Caco-2 (cell line): ENCODE results near the gene COL17A1. TPM values are rescaled to one million over a fixed set of nuclear protein-coding genes. Genes with fewer than 3 reads are reported as not detected.

Experiments
- BruUV-seq: library from RNA; stranded (reverse); fragments of 400-500 nt; replicated peaks from 2 replicates; lab custom pipeline; 2021; lab: Mats Ljungman, UMichigan
- CTCF ChIA-PET: fragments of 300-600 bp; sonication (Branson Sonifier 250); formaldehyde crosslinking; loops from one replicate; lab custom pipeline; 2022; ENCODE audit warnings: antibody characterized with exemption; lab: Charles Lee
- POLR2A ChIA-PET: fragments of 300-600 bp; sonication (Branson Sonifier 250); formaldehyde crosslinking; loops from one replicate; lab custom pipeline; 2022; ENCODE audit warnings: antibody characterized with exemption; lab: Charles Lee
- DNase-seq, 2 experiments: peaks; one replicate each; pipeline versions ENCODE4 v3.0.0 to v3.0.0-alpha.2; 2020 to 2022
- H3K27me3 ChIP-seq: replicated peaks from 2 replicates; pipeline ENCODE4 v1.6.0; 2011; ENCODE audit warnings: low read length; ENCODE audit not compliant: control insufficient read depth, insufficient read depth
- H3K36me3 ChIP-seq: 2 replicates; pipeline ENCODE4 v1.5.1; 2011; ENCODE audit warnings: low read length; ENCODE audit not compliant: control insufficient read depth, insufficient read depth
- H3K4me1 ChIP-seq: fragments of 250-450 bp; sonication (Bioruptor Pico); 2 replicates; pipeline ENCODE4 v1.5.1; 2020; ENCODE audit warnings: mild to moderate bottlenecking
- H3K4me3 ChIP-seq: 2 replicates; pipeline ENCODE4 v1.5.1; 2011; ENCODE audit warnings: low read depth, mild to moderate bottlenecking, control low read depth, low read length
- H3K9me3 ChIP-seq: fragments of 250-450 bp; sonication (Bioruptor Pico); 2 replicates; pipeline ENCODE4 v1.5.1; 2020; ENCODE audit warnings: mild to moderate bottlenecking, moderate library complexity
- H3K27ac Mint-ChIP-seq: one replicate; pipeline ENCODE4 v1.8.0; 2022; ENCODE audit warnings: mixed read lengths; ENCODE audit not compliant: unreplicated experiment
- H3K27me3 Mint-ChIP-seq: one replicate; pipeline ENCODE4 v1.8.0; 2022; ENCODE audit warnings: mixed read lengths; ENCODE audit not compliant: insufficient read depth, unreplicated experiment
- H3K36me3 Mint-ChIP-seq: one replicate; pipeline ENCODE4 v1.8.0; 2022; ENCODE audit warnings: mild to moderate bottlenecking, mixed read lengths; ENCODE audit not compliant: insufficient read depth, unreplicated experiment
- H3K4me1 Mint-ChIP-seq: one replicate; pipeline ENCODE4 v1.8.0; 2022; ENCODE audit warnings: low read depth, mixed read lengths; ENCODE audit not compliant: unreplicated experiment
- H3K4me3 Mint-ChIP-seq: one replicate; pipeline ENCODE4 v1.8.0; 2022; ENCODE audit warnings: mild to moderate bottlenecking, moderate library complexity, mixed read lengths; ENCODE audit not compliant: unreplicated experiment
- H3K9me3 Mint-ChIP-seq: one replicate; pipeline ENCODE4 v1.8.0; 2022; ENCODE audit warnings: mixed read lengths; ENCODE audit not compliant: unreplicated experiment
- CTCF ChIP-seq, 2 experiments: fragments of 200-600 bp in 1 of 2; IDR thresholded peaks; 1 replicate in 1 of 2; 2 replicates in 1 of 2; pipeline versions ENCODE4 v1.5.1 to v1.8.0; 2011 to 2022; ENCODE audit warnings: antibody characterized with exemption in 1 of 2, control low read depth in 1 of 2, inconsistent platforms in 1 of 2, low read depth in 1 of 2, low read length in 1 of 2, mild to moderate bottlenecking in 1 of 2, moderate library complexity in 1 of 2; ENCODE audit not compliant: insufficient read depth in 1 of 2, severe bottlenecking in 1 of 2, unreplicated experiment in 1 of 2
- intact Hi-C: fragments of 100-400 bp; cut with micrococcal nuclease; formaldehyde crosslinking; loops from one replicate; pipeline ENCODE4 v1.10.0; 2022; ENCODE audit not compliant: unreplicated experiment
- total RNA-seq: library from RNA; stranded (reverse); gene quantifications from 2 replicates; pipeline ENCODE4 v1.2.3, GENCODE V29; 2022

The COL17A1 gene
- total RNA-seq, 1 experiment from 2014 or later: 0.45 TPM

GRCh38 chr10:104018471-104018870 lies 67.2 kb downstream of the COL17A1 start:
- Histone ChIP-seq H3K36me3 (peaks cover 3% of the 10 kb centered on the region; the same call in 1 of the 2 replicates), H3K4me1 (no peaks in the 10 kb centered on the region), H3K9me3 (no peaks in the 10 kb centered on the region), H3K27me3 (no peaks in the 10 kb centered on the region), H3K4me3 (no peak overlapping the region)
- Mint-ChIP-seq H3K27ac (no peak overlapping the region), H3K4me1 (no peaks in the 10 kb centered on the region), H3K9me3 (no peaks in the 10 kb centered on the region), H3K27me3 (no peaks in the 10 kb centered on the region), H3K4me3 (no peak overlapping the region), H3K36me3 (peaks cover 20% of the 10 kb centered on the region)
- no TSS peak for BruUV-seq
- POLR2A ChIA-PET: no interaction called here
- intact Hi-C loops: no loop called here
- TF ChIP-seq CTCF (IDR thresholded peaks at IDR 0.05; ENCODE audit: insufficient read depth in 1 of 2, low read depth in 1 of 2, low read length in 1 of 2, severe bottlenecking in 1 of 2, unreplicated experiment in 1 of 2): no peak
- CTCF ChIA-PET: no interaction called here
- DNase-seq: no peak

- intact Hi-C loops: no loop called here
- no peak for DNase-seq
- Mint-ChIP-seq H3K36me3 (peaks cover 12% of the 10 kb centered on the region), H3K4me3 (no peak overlapping the region), H3K27me3 (no peaks in the 10 kb centered on the region), H3K4me1 (no peaks in the 10 kb centered on the region), H3K9me3 (no peaks in the 10 kb centered on the region), H3K27ac (no peak overlapping the region)
- BruUV-seq: no TSS peak
- no peaks in the 10 kb centered on the region; the same call in 1 of the 2 replicates for H3K36me3 ChIP-seq
- TF ChIP-seq CTCF (IDR thresholded peaks at IDR 0.05; ENCODE audit: insufficient read depth in 1 of 2, low read depth in 1 of 2, low read length in 1 of 2, severe bottlenecking in 1 of 2, unreplicated experiment in 1 of 2): no peak
- no peaks in the 10 kb centered on the region for H3K9me3 ChIP-seq
- H3K27me3 ChIP-seq: no peaks in the 10 kb centered on the region
- ChIA-PET CTCF (no interaction called here), POLR2A (no interaction called here)
- H3K4me3 ChIP-seq: no peak overlapping the region
- H3K4me1 ChIP-seq: no peaks in the 10 kb centered on the region
Observed at GRCh38 chr10:104016661-104017060, 69.0 kb downstream of the COL17A1 start.

- TF ChIP-seq CTCF (IDR thresholded peaks at IDR 0.05; ENCODE audit: insufficient read depth in 1 of 2, low read depth in 1 of 2, low read length in 1 of 2, severe bottlenecking in 1 of 2, unreplicated experiment in 1 of 2): no peak
- DNase-seq: no peak
- Mint-ChIP-seq H3K4me1 (no peaks in the 10 kb centered on the region), H3K9me3 (no peaks in the 10 kb centered on the region), H3K36me3 (peaks cover 10% of the 10 kb centered on the region), H3K27ac (no peak overlapping the region), H3K4me3 (no peak overlapping the region), H3K27me3 (no peaks in the 10 kb centered on the region)
- H3K4me3 ChIP-seq: no peak overlapping the region
- no peaks in the 10 kb centered on the region; the same call in 1 of the 2 replicates for H3K36me3 ChIP-seq
- H3K27me3 ChIP-seq: no peaks in the 10 kb centered on the region
- BruUV-seq: no TSS peak
- intact Hi-C loops: loop anchor here (5.0 kb wide), 1 partner anchor 127 kb away; no protein-coding TSS in a partner anchor
- H3K9me3 ChIP-seq: no peaks in the 10 kb centered on the region
- ChIA-PET POLR2A (interaction anchor here (0.6 kb wide), 1 partner anchor 30 kb away, joined by 3 read pairs; no protein-coding TSS in a partner anchor), CTCF (no interaction called here)
- no peaks in the 10 kb centered on the region for H3K4me1 ChIP-seq
Observed at GRCh38 chr10:104014176-104014575, 71.5 kb downstream of the COL17A1 start.
